Peyer's patch (tissue), 4 donors: ENCODE measurements around the gene PDE5A.
"Not testable (repeated sequence)": the region's sequence is repeated elsewhere in the genome, so short reads cannot be mapped to it uniquely, and the experiment has no call there.

Source experiments
- POLR2A ChIP-seq, 2 donors: fragments of 450-650 bp; IDR thresholded peaks; one replicate each; pipeline ENCODE4 v1.5.1; 2017; ENCODE audit warnings: antibody characterized with exemption in 2 of 2, mild to moderate bottlenecking in 2 of 2, moderate library complexity in 2 of 2
- TF ChIP-seq, protein P1 (sequence below), 6 experiments: fragments of 450-650 bp in 4 of 6; fragments of 200-600 bp in 2 of 6; sonication (generic) in 1 of 6; IDR thresholded peaks; one replicate each; pipeline ENCODE4 v1.5.1; 2017 to 2019; ENCODE audit warnings: antibody characterized with exemption in 6 of 6, mild to moderate bottlenecking in 3 of 6, moderate library complexity in 1 of 6

GRCh38 chr4:119449851-119450250 lies 178.8 kb downstream of the PDE5A start:
- not testable (repeated sequence) for TF ChIP-seq POLR2A (IDR thresholded peaks at IDR 0.05)
- TF ChIP-seq, protein P1, sequence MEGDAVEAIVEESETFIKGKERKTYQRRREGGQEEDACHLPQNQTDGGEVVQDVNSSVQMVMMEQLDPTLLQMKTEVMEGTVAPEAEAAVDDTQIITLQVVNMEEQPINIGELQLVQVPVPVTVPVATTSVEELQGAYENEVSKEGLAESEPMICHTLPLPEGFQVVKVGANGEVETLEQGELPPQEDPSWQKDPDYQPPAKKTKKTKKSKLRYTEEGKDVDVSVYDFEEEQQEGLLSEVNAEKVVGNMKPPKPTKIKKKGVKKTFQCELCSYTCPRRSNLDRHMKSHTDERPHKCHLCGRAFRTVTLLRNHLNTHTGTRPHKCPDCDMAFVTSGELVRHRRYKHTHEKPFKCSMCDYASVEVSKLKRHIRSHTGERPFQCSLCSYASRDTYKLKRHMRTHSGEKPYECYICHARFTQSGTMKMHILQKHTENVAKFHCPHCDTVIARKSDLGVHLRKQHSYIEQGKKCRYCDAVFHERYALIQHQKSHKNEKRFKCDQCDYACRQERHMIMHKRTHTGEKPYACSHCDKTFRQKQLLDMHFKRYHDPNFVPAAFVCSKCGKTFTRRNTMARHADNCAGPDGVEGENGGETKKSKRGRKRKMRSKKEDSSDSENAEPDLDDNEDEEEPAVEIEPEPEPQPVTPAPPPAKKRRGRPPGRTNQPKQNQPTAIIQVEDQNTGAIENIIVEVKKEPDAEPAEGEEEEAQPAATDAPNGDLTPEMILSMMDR (IDR thresholded peaks at IDR 0.05), result not testable (repeated sequence)
